C1 segment of cervical spinal cord (tissue), 14 donors: ENCODE results near the gene FLOT1.
"Not testable (repeated sequence)": the region's sequence is repeated elsewhere in the genome, so short reads cannot be mapped to it uniquely, and the experiment has no call there.

ENCODE experiments used
- DNase-seq, 14 donors: peaks; one replicate each; lab custom pipeline; 2025; lab: John Stamatoyannopoulos, UW

Gene FLOT1

GRCh38 chr6:30723159-30723842, 19.2 kb downstream of the FLOT1 start:
- DNase-seq = not testable (repeated sequence)

GRCh38 chr6:30722280-30723112, 20.0 kb downstream of the FLOT1 start:
- DNase-seq = peak in 13 of 14 donors; percentile 12 to 83 (median 60)

- DNase-seq = peak in 2 of 14 donors; percentile 36 to 42
Observed at GRCh38 chr6:30722025-30722279, 20.5 kb downstream of the FLOT1 start.

- DNase-seq = peak in 13 of 14 donors; percentile 21 to 90 (median 70)
Observed at GRCh38 chr6:30721198-30722024, 21.1 kb downstream of the FLOT1 start.

- peak in 9 of 14 donors; percentile 15 to 73 (median 48) for DNase-seq
Observed at GRCh38 chr6:30720738-30721197, 21.7 kb downstream of the FLOT1 start.

GRCh38 chr6:30719791-30720737, 22.4 kb downstream of the FLOT1 start, which contains the start of gene TUBB:
TUBB (plus strand) TSS chr6:30720352; CDS start chr6:30720507, 155 bp downstream.
- DNase-seq = peak; percentile 56 to 98 (median 95)

- no peak for DNase-seq
Observed at GRCh38 chr6:30719356-30719755, 23.1 kb downstream of the FLOT1 start.

GRCh38 chr6:30717845-30718720, 24.4 kb downstream of the FLOT1 start:
- DNase-seq = not testable (repeated sequence)

- DNase-seq = peak; percentile 88 to 100 (median 98)
Observed at GRCh38 chr6:30717129-30717844, 25.2 kb downstream of the FLOT1 start, which contains the start of gene MDC1. MDC1 (minus strand) TSS chr6:30717281; CDS start chr6:30715175, 2,106 bp downstream.

- DNase-seq = no peak
Observed at GRCh38 chr6:30716879-30717128, 25.7 kb downstream of the FLOT1 start.

GRCh38 chr6:30714263-30714662, 28.2 kb downstream of the FLOT1 start:
- DNase-seq = no peak

GRCh38 chr6:30712441-30712945, 30.0 kb downstream of the FLOT1 start:
- no peak for DNase-seq

- no peak for DNase-seq
Observed at GRCh38 chr6:30711758-30712380, 30.6 kb downstream of the FLOT1 start.

GRCh38 chr6:30709101-30709868, 33.2 kb downstream of the FLOT1 start:
- DNase-seq = no peak

GRCh38 chr6:30707281-30707850, 35.1 kb downstream of the FLOT1 start:
- DNase-seq = no peak

- no peak for DNase-seq
Observed at GRCh38 chr6:30705620-30706019, 36.9 kb downstream of the FLOT1 start.

GRCh38 chr6:30703821-30704220, 38.7 kb downstream of the FLOT1 start:
- DNase-seq = no peak
